GM19099 (cell line): ENCODE data around the gene NPPC.

ENCODE experiments used
- POLR2A ChIP-seq: IDR thresholded peaks from 3 replicates; pipeline ENCODE4 v1.6.1; 2011; ENCODE audit warnings: low read depth; ENCODE audit not compliant: insufficient read length; ENCODE audit errors: extremely low read depth

NPPC gene

DNA sequence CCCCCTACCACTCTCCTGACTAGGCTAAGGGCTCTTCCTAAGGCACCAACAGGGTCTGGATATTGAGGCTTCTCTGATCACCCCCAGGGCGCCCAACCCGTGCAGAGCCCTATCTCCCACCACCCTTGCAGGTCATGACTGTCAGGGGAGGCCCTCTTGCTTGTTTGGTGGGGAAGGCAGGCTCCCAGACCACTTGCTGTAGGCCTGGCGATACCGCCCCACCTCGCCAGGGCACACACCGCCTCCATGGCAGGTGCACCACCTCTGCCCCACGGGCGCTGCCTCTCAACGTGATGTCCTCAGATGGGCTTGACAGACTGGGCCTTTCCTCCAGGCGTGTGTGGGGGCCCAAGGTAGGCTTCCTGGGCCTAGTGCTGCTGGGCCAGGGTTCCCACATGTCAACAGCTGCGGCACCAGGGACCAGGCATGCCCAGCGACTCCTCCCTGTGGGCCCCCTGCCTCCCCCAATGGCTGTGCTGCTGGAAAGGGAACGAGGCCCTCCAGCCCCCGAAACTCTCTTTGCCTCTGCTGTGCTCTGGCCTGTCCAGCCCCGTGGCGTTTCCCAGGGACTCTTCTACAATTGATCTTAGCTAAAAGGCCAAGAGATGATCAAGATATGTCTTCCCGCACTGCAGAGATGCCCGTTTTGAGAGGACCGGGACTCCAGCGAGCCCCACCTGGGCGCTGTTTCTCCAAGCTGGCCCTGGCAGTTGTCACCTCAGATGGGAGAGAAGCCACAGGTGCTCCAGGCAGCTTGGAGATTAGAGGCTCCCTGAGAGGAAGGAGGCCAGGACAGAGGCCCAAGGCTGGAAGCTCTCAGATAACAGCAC is 7.5 kb downstream of the NPPC start:
- no peak for TF ChIP-seq POLR2A

DNA sequence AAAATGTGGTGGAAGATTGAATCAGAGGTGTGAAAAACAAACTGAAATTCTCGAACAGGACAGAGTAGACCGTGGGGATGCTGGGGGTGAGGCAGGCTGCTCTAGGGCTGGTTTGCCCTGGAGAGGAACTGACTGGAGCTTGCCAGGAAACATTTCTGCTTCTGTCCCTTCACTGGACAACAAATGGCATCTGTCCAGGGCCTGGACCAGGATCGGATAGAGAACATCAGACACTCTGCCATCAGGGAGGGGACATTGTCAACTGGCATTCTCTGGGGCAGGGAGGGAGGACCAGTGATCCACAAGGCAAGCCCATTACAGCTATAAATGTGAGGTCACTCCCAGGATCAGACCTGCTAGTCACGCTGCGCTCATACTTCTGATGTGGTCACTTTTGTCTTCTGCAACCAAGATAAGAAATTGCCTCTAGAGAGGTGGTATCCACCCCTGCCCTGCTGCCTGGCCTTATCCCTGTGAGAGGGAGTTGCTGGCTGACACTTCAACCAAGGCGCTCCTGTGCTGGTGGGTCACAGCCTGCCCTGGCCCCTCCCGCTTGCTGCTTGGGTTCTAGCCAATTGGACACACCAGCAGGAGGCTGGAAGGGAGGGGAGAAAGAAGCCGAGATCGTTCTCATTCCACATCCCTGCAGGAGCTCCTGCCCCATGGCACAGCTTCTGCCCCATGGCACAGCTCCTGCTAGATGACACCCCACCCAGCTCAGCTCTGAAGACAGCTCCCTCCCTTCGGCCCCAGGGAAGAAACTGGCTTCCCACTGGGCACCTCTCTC is 8.7 kb downstream of the NPPC start:
- no peak for TF ChIP-seq POLR2A

GRCh38 chr2:231914077-231914690 is 12.0 kb downstream of the NPPC start:
- no peak for TF ChIP-seq POLR2A

- no peak for TF ChIP-seq POLR2A
These were observed 14.8 kb downstream of the NPPC start for GRCh38 chr2:231911381-231911780.

DNA sequence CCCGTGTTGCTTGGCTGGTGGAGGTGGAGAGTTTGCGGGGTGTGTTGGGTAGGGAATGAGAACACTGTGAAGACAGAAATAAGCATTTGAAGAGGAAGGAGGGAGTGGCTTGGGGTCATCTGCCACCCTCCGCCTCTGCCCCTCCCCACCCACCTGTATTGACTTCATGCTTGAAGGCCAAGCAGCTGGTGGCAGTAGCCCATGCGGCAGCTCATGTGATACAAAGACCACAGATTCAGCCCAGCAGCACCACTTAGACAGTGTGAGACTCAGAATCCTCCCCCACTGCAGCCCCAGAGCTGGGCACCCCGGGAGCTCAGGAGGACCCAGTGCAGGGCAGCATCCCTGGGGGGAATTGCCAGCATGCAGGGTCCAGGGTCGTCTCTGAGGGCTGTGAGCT is 15.4 kb downstream of the NPPC start:
- TF ChIP-seq POLR2A = no peak

GRCh38 chr2:231909631-231910030 is 16.6 kb downstream of the NPPC start:
- no peak for TF ChIP-seq POLR2A

DNA sequence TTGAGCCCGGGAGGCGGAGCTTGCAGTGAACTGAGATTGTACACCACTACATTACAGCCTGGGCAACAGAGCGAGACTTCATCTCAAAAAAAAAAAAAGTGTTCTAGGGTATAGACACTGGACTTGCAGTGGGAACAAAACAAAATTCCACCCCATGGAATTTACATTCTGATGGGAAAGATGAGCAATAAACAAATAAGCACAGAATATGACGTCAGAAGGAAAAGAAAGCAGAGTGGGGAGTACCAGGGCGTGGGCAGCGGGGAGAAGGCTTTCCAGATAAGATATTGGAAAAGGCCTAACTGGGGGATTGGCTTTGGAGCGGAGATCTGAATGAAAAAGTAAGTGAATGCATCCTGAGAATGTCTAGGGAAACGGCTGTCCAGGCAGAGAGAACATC is 17.6 kb downstream of the NPPC start:
- no peak for TF ChIP-seq POLR2A

DNA sequence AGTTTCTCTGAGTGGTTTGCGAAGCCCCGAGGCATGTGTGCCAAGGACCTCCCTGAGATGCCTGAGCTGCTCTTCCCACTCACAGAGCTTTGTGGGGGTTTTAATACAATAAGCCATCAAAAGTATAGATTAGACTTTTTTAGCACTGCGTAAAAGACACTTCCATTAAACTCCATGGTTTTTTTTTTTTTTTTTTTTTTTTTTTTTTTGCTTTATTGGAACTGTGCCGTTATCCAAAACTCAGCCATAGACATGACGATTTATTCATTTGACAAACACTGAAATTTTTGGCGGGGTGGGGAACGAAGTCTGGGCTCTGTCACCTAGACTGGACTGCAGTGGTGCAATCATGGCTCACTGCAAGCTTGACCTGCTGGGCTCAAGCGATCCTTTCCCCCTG is 18.4 kb downstream of the NPPC start:
- no peak for TF ChIP-seq POLR2A

DNA sequence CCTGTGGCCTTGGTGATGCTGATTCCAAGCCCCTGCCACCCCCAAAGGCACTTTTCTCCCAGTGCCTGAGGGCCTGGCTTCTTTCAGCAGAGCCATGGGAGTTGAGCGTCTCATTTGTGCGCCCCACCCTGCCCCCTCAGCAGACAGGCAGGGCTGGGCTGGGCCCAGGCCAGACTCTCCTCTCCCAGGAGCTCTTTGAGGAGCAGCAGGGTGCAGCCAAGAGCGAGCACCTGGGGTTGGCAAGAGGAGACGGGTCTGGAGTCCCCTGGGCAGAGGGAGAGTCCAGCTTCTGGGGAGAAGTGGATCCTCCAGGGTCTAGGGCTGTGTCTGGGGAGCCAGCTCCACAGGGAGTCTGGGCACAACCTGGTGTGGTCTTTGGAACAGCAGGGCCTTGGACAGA is 21.2 kb downstream of the NPPC start:
- no peak for TF ChIP-seq POLR2A

- TF ChIP-seq POLR2A = no peak
These were observed 22.0 kb downstream of the NPPC start for GRCh38 chr2:231904161-231904611.

- TF ChIP-seq POLR2A = no peak
These were observed 23.6 kb downstream of the NPPC start for GRCh38 chr2:231902598-231902997.

GRCh38 chr2:231900972-231901371 is 25.2 kb downstream of the NPPC start:
- TF ChIP-seq POLR2A = no peak

DNA sequence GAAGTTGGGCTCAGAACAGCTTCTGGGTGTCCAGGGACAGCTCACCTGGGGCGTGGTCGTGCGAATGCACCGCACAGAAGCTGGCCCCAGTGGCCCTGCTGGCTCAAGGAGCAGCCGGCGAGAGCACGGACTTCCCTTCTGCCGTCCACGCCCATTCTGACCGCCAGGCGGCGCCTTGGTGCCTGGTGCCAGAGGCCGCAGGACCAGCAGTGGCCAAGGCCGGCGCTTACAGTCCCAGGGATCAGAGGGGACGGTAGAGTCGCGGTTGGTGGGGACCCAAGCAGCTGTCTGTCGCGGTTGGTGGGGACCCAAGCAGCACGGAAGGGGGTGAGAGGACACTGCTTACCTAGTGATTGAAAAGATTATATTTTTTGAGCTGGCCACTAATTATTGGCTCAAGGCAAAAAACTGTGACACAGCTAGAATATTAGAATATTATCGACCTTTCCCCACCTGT is 25.7 kb downstream of the NPPC start:
- TF ChIP-seq POLR2A = no peak

- no peak for TF ChIP-seq POLR2A
These were observed 31.4 kb downstream of the NPPC start for GRCh38 chr2:231894566-231895380.

DNA sequence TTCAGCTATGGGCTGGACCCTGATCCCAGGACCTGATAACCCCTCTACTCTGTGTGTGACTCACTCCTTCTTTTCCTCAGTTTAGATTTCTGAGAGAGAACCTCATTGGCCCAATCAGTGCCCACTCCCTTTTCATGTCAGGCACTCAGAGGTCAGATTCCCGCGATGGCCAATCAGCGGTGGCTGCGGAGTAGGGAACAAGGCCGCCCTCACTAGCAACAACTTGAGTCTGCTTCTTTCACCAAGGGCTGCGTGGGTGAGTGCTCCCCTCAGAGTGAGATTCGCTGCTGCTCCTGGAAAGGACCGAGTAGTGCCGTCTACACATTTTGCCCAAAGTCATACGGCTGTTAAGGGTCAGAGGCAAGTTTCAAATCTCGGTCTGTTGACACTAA is 34.7 kb downstream of the NPPC start:
- no peak for TF ChIP-seq POLR2A
